ENCODE results near the gene KLF7. TPM values are rescaled to one million over a fixed set of nuclear protein-coding genes. Genes with fewer than 3 reads are reported as not detected.
A peak's percentile ranks its signal among the peaks of the same experiment; 100 is the strongest.

Gene KLF7
- total and polyA plus RNA-seq, 8 donors = 14.8 to 41.8 (median 18.2) TPM

- no peak for TF ChIP-seq CTCF (IDR thresholded peaks at IDR 0.05)
- intact Hi-C loops (cut with DNase I) = no loop called here
- Histone ChIP-seq H3K27me3 (no peaks in the 10 kb centered on the region), H3K27ac (no peak overlapping the region), H3K4me1 (peaks cover 0 to 3% of the 10 kb centered on the region in 2 donors), H3K9me3 (no peaks in the 10 kb centered on the region), H3K36me3 (peaks cover 0 to 28% of the 10 kb centered on the region in 2 donors), H3K4me3 (no peak overlapping the region)
- no peak for DNase-seq
- no peak for ATAC-seq
Observed at GRCh38 chr2:207103132-207103531, 62.6 kb downstream of the KLF7 start.

- intact Hi-C loops (cut with DNase I) = no loop called here
- ATAC-seq = no peak
- no peak overlapping the region for H3K27ac ChIP-seq
Observed at GRCh38 chr2:207101984-207102383, 63.8 kb downstream of the KLF7 start.

GRCh38 chr2:207097278-207097677, 68.5 kb downstream of the KLF7 start:
- Histone ChIP-seq H3K4me1 (peaks cover 0 to 6% of the 10 kb centered on the region in 2 donors), H3K9me3 (no peaks in the 10 kb centered on the region), H3K27ac (peak overlapping the region in 1 of 2 donors; percentile 4), H3K36me3 (no peaks in the 10 kb centered on the region), H3K27me3 (no peaks in the 10 kb centered on the region), H3K4me3 (no peak overlapping the region)
- no peak for ATAC-seq
- intact Hi-C loops (cut with DNase I) = no loop called here
- no peak for DNase-seq
- no peak for TF ChIP-seq CTCF (IDR thresholded peaks at IDR 0.05)

More at GRCh38 chr2:207101984-207102383, 63.8 kb downstream of the KLF7 start:
- H3K9me3 ChIP-seq = no peaks in the 10 kb centered on the region
- H3K4me1 ChIP-seq = no peaks in the 10 kb centered on the region
- no peak for TF ChIP-seq CTCF (IDR thresholded peaks at IDR 0.05)
- DNase-seq = no peak
- H3K4me3 ChIP-seq = no peak overlapping the region
- H3K36me3 ChIP-seq = peaks cover 0 to 25% of the 10 kb centered on the region in 2 donors
- H3K27me3 ChIP-seq = no peaks in the 10 kb centered on the region

GRCh38 chr2:207095963-207096362, 69.8 kb downstream of the KLF7 start:
- Histone ChIP-seq H3K27me3 (no peaks in the 10 kb centered on the region), H3K4me1 (peaks cover 5 to 15% of the 10 kb centered on the region in 2 donors), H3K4me3 (no peak overlapping the region), H3K9me3 (no peaks in the 10 kb centered on the region), H3K27ac (no peak overlapping the region), H3K36me3 (no peaks in the 10 kb centered on the region)
- intact Hi-C loops (cut with DNase I) = no loop called here
- TF ChIP-seq CTCF (IDR thresholded peaks at IDR 0.05) = no peak
- ATAC-seq (no peak), DNase-seq (no peak)

- no peaks in the 10 kb centered on the region for H3K27me3 ChIP-seq
- no peak for ATAC-seq
- intact Hi-C loops (cut with DNase I) = no loop called here
- TF ChIP-seq CTCF (IDR thresholded peaks at IDR 0.05) = no peak
- H3K36me3 ChIP-seq = peaks cover 0 to 2% of the 10 kb centered on the region in 2 donors
- no peaks in the 10 kb centered on the region for H3K9me3 ChIP-seq
- no peak overlapping the region for H3K27ac ChIP-seq
- peaks cover 17 to 42% of the 10 kb centered on the region in 2 donors for H3K4me1 ChIP-seq
- no peak for DNase-seq
- H3K4me3 ChIP-seq = no peak overlapping the region
Observed at GRCh38 chr2:207093234-207093633, 72.5 kb downstream of the KLF7 start.

All from left lung (tissue), 10 donors.